Subcutaneous abdominal adipose tissue (tissue), 5 donors: ENCODE results near the gene WT1.

Experiments
- H3K27ac ChIP-seq: one replicate; pipeline ENCODE4 v1.7.0; 2013; ENCODE audit warnings: low read depth, mild to moderate bottlenecking, inconsistent platforms, low read length, moderate library complexity
- H3K27me3 ChIP-seq, 5 donors: one replicate each; pipeline ENCODE4 v1.7.0; 2013; ENCODE audit warnings: low read length in 5 of 5, inconsistent platforms in 1 of 5; ENCODE audit not compliant: control insufficient read depth in 5 of 5, insufficient read depth in 4 of 5
- H3K36me3 ChIP-seq, 5 donors: one replicate each; pipeline ENCODE4 v1.7.0; 2013; ENCODE audit warnings: low read length in 5 of 5; ENCODE audit not compliant: control insufficient read depth in 5 of 5, insufficient read depth in 5 of 5
- H3K4me1 ChIP-seq, 5 donors: one replicate each; pipeline ENCODE4 v1.7.0; 2013; ENCODE audit warnings: low read length in 5 of 5, mild to moderate bottlenecking in 3 of 5, moderate library complexity in 1 of 5; ENCODE audit not compliant: control insufficient read depth in 5 of 5, insufficient read depth in 5 of 5
- H3K4me3 ChIP-seq, 5 donors: one replicate each; pipeline ENCODE4 v1.7.0; 2013; ENCODE audit warnings: low read length in 5 of 5, low read depth in 1 of 5
- H3K9ac ChIP-seq, 5 donors: one replicate each; pipeline ENCODE4 v1.7.0; 2013; ENCODE audit warnings: low read length in 5 of 5, mild to moderate bottlenecking in 4 of 5, moderate library complexity in 3 of 5
- H3K9me3 ChIP-seq, 5 donors: one replicate each; pipeline ENCODE4 v1.7.0; 2013; ENCODE audit warnings: low read length in 5 of 5; ENCODE audit not compliant: control insufficient read depth in 5 of 5
- donor health status: healthy.
- donor health status: healthy.
- donor health status: healthy.
- donor health status: healthy.
- donor health status: healthy.

The WT1 gene

DNA sequence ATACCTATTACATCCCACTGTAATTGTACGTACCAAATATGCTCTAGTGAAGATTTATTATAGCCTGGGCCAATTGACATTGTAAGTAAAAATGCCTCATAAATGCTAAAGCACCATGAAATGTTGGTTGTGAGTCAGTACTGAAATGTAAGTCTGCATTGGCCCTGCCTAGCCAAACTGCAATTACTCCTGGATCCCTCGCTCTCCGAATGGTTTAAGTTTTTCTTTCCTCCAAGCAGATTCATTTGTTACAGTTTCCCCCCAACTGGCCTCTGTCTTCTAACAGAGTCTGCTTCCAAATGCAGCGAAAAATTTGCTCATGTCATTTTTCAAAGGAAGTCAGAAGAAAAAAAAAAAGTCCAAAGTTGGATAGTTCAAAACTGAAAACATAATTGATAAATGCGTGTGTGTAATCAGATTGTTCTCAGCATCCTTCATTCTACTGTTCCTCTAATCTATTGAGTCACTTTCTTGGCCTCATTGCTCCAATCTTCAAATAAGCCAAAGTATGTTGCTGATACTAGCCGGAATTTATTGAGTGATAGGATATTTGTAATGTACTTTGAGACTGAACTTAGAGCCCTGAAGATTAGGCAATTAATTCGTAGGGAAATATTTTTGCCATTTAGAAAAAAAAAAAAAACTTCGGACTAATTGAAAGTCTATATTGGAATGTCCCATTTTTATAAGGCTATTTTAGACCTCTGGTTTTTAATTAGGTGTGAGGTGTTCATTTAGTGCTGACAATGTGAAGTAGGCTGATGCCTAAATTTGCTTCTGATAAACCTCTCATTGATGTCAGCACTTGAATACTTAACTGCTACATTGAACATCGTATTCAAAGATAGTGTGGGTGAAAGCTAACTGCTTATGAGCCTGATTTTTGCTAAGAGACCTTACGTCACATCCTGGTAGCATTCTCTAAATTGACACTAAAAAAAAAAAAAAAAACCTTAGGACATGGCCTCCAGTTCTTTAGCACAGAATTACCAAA lies 93.4 kb downstream of the WT1 start:
- Histone ChIP-seq H3K9me3 (no peaks in the 10 kb centered on the region), H3K27me3 (peaks cover 0 to 6% (median 0%) of the 10 kb centered on the region in 5 donors), H3K27ac (no peak overlapping the region), H3K4me1 (no peaks in the 10 kb centered on the region), H3K9ac (no peak overlapping the region), H3K36me3 (no peaks in the 10 kb centered on the region), H3K4me3 (no peak overlapping the region)

- Histone ChIP-seq H3K9ac (no peak overlapping the region), H3K9me3 (no peaks in the 10 kb centered on the region), H3K36me3 (no peaks in the 10 kb centered on the region), H3K27ac (no peak overlapping the region), H3K4me1 (no peaks in the 10 kb centered on the region), H3K4me3 (no peak overlapping the region), H3K27me3 (no peaks in the 10 kb centered on the region)
Observed at GRCh38 chr11:32340181-32340580, 95.2 kb downstream of the WT1 start.
